GM12878 (cell line): ENCODE results near the gene WFDC12. TPM values are rescaled to one million over a fixed set of nuclear protein-coding genes. Genes with fewer than 3 reads are reported as not detected.

Source experiments
- ATAC-seq: fragments of 200-7000 bp; cut with Tn5 transposase; 3 replicates; pipeline ENCODE4 v1.9.1; 2020; ENCODE audit warnings: mild to moderate bottlenecking, moderate library complexity
- BruUV-seq: library from RNA; stranded (reverse); fragments of 400-500 nt; replicated peaks from 2 replicates; lab custom pipeline; 2021; lab: Mats Ljungman, UMichigan
- CTCF ChIA-PET: fragments of 300-600 bp; sonication (Branson Sonifier 250); formaldehyde crosslinking; extraction: SDS; loops from one replicate; lab custom pipeline; 2021; ENCODE audit warnings: inconsistent platforms; lab: Yijun Ruan, JAX
- POLR2A ChIA-PET: fragments of 350-600 bp; formaldehyde crosslinking; extraction: SDS; loops from one replicate; lab custom pipeline; 2021; ENCODE audit warnings: inconsistent platforms; lab: Charles Lee
- RAD21 ChIA-PET: fragments of 300-600 bp; sonication (Branson Sonifier 250); formaldehyde crosslinking; loops from one replicate; lab custom pipeline; 2023; ENCODE audit warnings: antibody characterized with exemption; ENCODE audit not compliant: unreplicated experiment; lab: Charles Lee
- SMC1A ChIA-PET: fragments of 300-600 bp; sonication (Branson Sonifier 250); formaldehyde crosslinking; loops from one replicate; lab custom pipeline; 2023; ENCODE audit not compliant: unreplicated experiment, uncharacterized antibody; lab: Charles Lee
- DNase-seq: peaks from one replicate; pipeline ENCODE4 v3.0.0-alpha.2; 2011; ENCODE audit warnings: low read depth, low spot score
- FAIRE-seq: peaks from 3 replicates; lab custom pipeline; 2011; peaks lifted over from hg19 to GRCh38; lab: Jason Lieb, UNC
- H2AFZ ChIP-seq: 2 replicates; pipeline ENCODE4 v1.6.0; 2011; ENCODE audit warnings: low read depth, low read length, control low read depth; ENCODE audit not compliant: control insufficient read depth
- H3K27ac ChIP-seq: 2 replicates; pipeline ENCODE4 v1.5.1; 2011; ENCODE audit warnings: control low read depth; ENCODE audit not compliant: control insufficient read depth, insufficient read depth
- H3K27me3 ChIP-seq, 2 experiments: replicated peaks in 1 of 2; 2 replicates each; pipeline versions ENCODE4 v1.6.0 to v1.6.1; 2011; ENCODE audit warnings: low read length in 1 of 2; ENCODE audit not compliant: control insufficient read depth in 2 of 2, insufficient read depth in 2 of 2
- H3K36me3 ChIP-seq, 2 experiments: 2 replicates each; pipeline ENCODE4 v1.5.1; 2011; ENCODE audit warnings: low read length in 1 of 2; ENCODE audit not compliant: control insufficient read depth in 2 of 2, insufficient read depth in 2 of 2
- H3K4me1 ChIP-seq: 2 replicates; pipeline ENCODE4 v1.6.1; 2011; ENCODE audit warnings: mild to moderate bottlenecking, low read length, moderate library complexity, mixed read lengths; ENCODE audit not compliant: control insufficient read depth, insufficient read depth
- H3K4me2 ChIP-seq: 2 replicates; pipeline ENCODE4 v1.6.0; 2011; ENCODE audit warnings: control low read depth; ENCODE audit not compliant: control insufficient read depth, insufficient read depth
- H3K4me3 ChIP-seq: fragments of 200-600 bp; sonication (generic); 2 replicates; pipeline ENCODE4 v1.5.1; 2016
- H3K79me2 ChIP-seq: 2 replicates; pipeline ENCODE4 v1.6.0; 2011; ENCODE audit warnings: low read length; ENCODE audit not compliant: control insufficient read depth, insufficient read depth
- H3K9ac ChIP-seq: 2 replicates; pipeline ENCODE4 v1.8.0; 2011; ENCODE audit warnings: low read length, control low read depth, mixed read lengths; ENCODE audit not compliant: control insufficient read depth, insufficient read depth
- H3K9me3 ChIP-seq: replicated peaks from 3 replicates; pipeline ENCODE4 v1.5.1; 2011; ENCODE audit warnings: mild to moderate bottlenecking, low read length; ENCODE audit not compliant: control insufficient read depth, insufficient read depth
- H4K20me1 ChIP-seq: 2 replicates; pipeline ENCODE4 v1.6.0; 2011; ENCODE audit not compliant: control insufficient read depth, insufficient read depth
- CTCF ChIP-seq, 3 experiments: IDR thresholded peaks in 2 of 3; conservative IDR thresholded peaks in 1 of 3; 2 replicates each; pipeline ENCODE4 v1.5.1; 2011; ENCODE audit warnings: low read depth in 3 of 3, low read length in 3 of 3, mild to moderate bottlenecking in 3 of 3, control low read depth in 2 of 3, moderate library complexity in 2 of 3, inconsistent platforms in 1 of 3, mixed read lengths in 1 of 3; ENCODE audit not compliant: control insufficient read depth in 2 of 3, insufficient read depth in 1 of 3; ENCODE audit errors: extremely low read depth in 1 of 3
- DPF2 ChIP-seq: fragments of 450-650 bp; IDR thresholded peaks from 2 replicates; pipeline ENCODE4 v1.6.1; 2017; ENCODE audit warnings: mild to moderate bottlenecking
- RAD21 ChIP-seq: IDR thresholded peaks from 2 replicates; pipeline ENCODE4 v1.6.1; 2011; ENCODE audit warnings: mild to moderate bottlenecking, low read depth, low read length, moderate library complexity; ENCODE audit not compliant: insufficient read depth
- ZZZ3 ChIP-seq: IDR thresholded peaks from 2 replicates; pipeline ENCODE4 v1.6.1; 2011; ENCODE audit warnings: low read depth; ENCODE audit not compliant: control insufficient read depth, insufficient read length
- WGBS: methylation state at CpG from one replicate; pipeline ENCODE4 v1.1.6; 2016; ENCODE audit warnings: low lambda C conversion rate; ENCODE audit not compliant: insufficient replicate concordance, insufficient coverage; ENCODE audit errors: missing lambda C conversion rate; 5-methylcytosine and 5-hydroxymethylcytosine counted together
- in situ Hi-C: fragments of 300-500 bp; cut with MboI; formaldehyde crosslinking; loops from 9 replicates; pipeline ENCODE4 v1.14.3; 2018; ENCODE audit warnings: mixed read lengths
- intact Hi-C: fragments of 100-400 bp; cut with micrococcal nuclease; formaldehyde crosslinking; loops from one replicate; pipeline ENCODE4 v1.14.2; 2022; ENCODE audit not compliant: unreplicated experiment
- polyA plus RNA-seq, 11 experiments: library from polyadenylated mRNA; depleted of rRNA in 4 of 11; unstranded in 6 of 11; stranded (reverse) in 5 of 11; fragments of >200 nt; fragmentation: Nextera tagmentation in 4 of 11; fragmentation: Illumina TruSeq in 1 of 11; extraction: Ambion mirVana in 4 of 11; extraction: Trizol in 1 of 11; gene quantifications; 1 replicate in 1 of 11; 2 replicates in 10 of 11; pipeline versions ENCODE4 v1.2.1 to v1.2.3, GENCODE V29; 2011 to 2016; ENCODE audit warnings: inconsistent platforms in 2 of 11, missing spikeins in 2 of 11, low read depth in 1 of 11
- total RNA-seq, 4 experiments: library from RNA; depleted of rRNA in 3 of 4; stranded (reverse); fragments of >200 nt in 3 of 4; fragmentation: Illumina TruSeq in 1 of 4; extraction: Trizol in 1 of 4; gene quantifications; 2 replicates each; pipeline versions ENCODE4 v1.2.1 to v1.2.3, GENCODE V29; 2013 to 2021

The WFDC12 gene
- total and polyA plus RNA-seq, 10 of the 15 experiments (the other 5 are each of a cell fraction or from before 2014, with no cell fraction given), result not detected

DNA sequence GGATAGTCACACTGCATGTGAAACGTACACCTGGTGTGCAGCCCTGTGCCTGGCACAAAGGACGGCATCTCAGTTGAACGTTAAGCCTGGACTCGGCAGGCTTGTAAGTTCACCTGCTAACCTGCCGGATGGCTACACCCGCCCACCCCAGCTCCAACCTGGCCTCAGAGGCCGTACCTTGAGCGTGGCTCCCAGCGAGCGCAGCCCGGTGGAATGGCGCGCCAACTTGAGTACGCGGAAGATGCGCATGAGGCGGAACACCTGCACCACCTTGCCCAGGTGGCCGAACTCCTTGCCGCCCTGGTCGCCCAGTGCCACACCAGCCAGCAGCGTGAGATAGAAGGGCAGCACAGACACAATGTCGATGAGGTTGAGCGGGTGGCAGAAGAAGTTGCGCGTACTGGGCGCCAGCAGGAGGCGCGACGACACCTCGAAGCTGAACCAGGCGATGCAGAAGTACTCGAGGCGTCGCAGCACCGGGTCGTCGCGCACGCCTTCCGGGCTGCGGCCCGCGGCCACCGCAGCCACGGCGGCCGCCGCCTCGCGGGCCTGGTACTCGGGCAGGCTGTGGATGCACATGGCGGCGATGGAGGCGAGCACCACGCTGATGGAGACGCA lies 26.7 kb downstream of the WFDC12 start:
- peak; percentile 32; the same call in 1 of the 3 replicates for ATAC-seq
- no peak for FAIRE-seq
- DNase-seq, result no peak
- Histone ChIP-seq H4K20me1 (no peaks in the 10 kb centered on the region; the same call in 1 of the 2 replicates), H3K36me3 (no peaks in the 10 kb centered on the region), H3K9me3 (no peaks in the 10 kb centered on the region; the same call in 2 of the 3 replicates), H3K27me3 (peaks cover 2 to 9% of the 10 kb centered on the region in 2 experiments; a peak in 3 of 4 replicates), H3K4me3 (no peak overlapping the region; the same call in 1 of the 2 replicates), H2AFZ (no peak overlapping the region), H3K79me2 (no peaks in the 10 kb centered on the region), H3K27ac (no peak overlapping the region), H3K4me2 (0 out of 2 replicates have a peak overlapping the region, but pooled peaks have one; percentile 28), H3K9ac (no peak overlapping the region), H3K4me1 (no peaks in the 10 kb centered on the region)
- intact Hi-C loops, result loop anchor here (5.0 kb wide), 3 partner anchors 85 to 195 kb away; partner anchors contain the start of gene PABPC1L
- ChIA-PET RAD21 (interaction anchor here (1.4 to 7.0 kb wide), 3 partner anchors 48 to 138 kb away, joined by 4 to 85 read pairs (median 47); partner anchors contain the start of gene TOMM34), POLR2A (interaction anchor here (0.5 kb wide), 1 partner anchor 69 kb away, joined by 3 read pairs; no protein-coding TSS in a partner anchor), CTCF (interaction anchor here (0.5 to 6.3 kb wide), 18 partner anchors 8 to 414 kb away, joined by 3 to 162 read pairs (median 18); partner anchors contain the start of genes PABPC1L and WFDC5), SMC1A (interaction anchor here (0.9 to 8.3 kb wide), 8 partner anchors 14 to 297 kb away, joined by 3 to 108 read pairs (median 12); partner anchors contain the start of gene PABPC1L)
- BruUV-seq, result no TSS peak
- in situ Hi-C loops, result no loop called here
- WGBS, result 65% methylated on average over 30 of the region's 56 CpGs
- 0 out of 2 replicates have a peak, but pooled peaks have one; percentile 12 for TF ChIP-seq RAD21
- TF ChIP-seq ZZZ3, result no peak
- peak; percentile 21 to 43 (median 37); a peak in 5 of 6 replicates for TF ChIP-seq CTCF (IDR thresholded peaks at IDR 0.05 in 2 of 3, conservative IDR thresholded peaks at IDR 0.05 in 1 of 3; ENCODE audit: control insufficient read depth in 2 of 3, extremely low read depth in 1 of 3, insufficient read depth in 1 of 3, low read depth in 3 of 3, low read length in 3 of 3)
- no peak for TF ChIP-seq DPF2
